K562 (cell line): Measurements from ENCODE around the gene VPS50. TPM values are rescaled to one million over a fixed set of nuclear protein-coding genes. Genes with fewer than 3 reads are reported as not detected.

ENCODE experiments used
- ATAC-seq: fragments of 200-7000 bp; cut with Tn5 transposase; 3 replicates; pipeline ENCODE4 v1.9.1; 2020; ENCODE audit warnings: moderate library complexity
- BruUV-seq: library from RNA; stranded (reverse); fragments of 400-500 nt; replicated peaks from 2 replicates; lab custom pipeline; 2021; lab: Mats Ljungman, UMichigan
- CTCF ChIA-PET: fragments of 300-600 bp; formaldehyde crosslinking; extraction: SDS; loops from one replicate; lab custom pipeline; 2021; ENCODE audit warnings: low intra/inter-chr PET ratio; lab: Yijun Ruan, JAX
- POLR2A ChIA-PET: fragments of 300-600, 350-650 bp; sonication (Branson Sonifier 250); formaldehyde crosslinking; extraction: SDS; loops from one replicate; lab custom pipeline; 2021; ENCODE audit warnings: antibody characterized with exemption, inconsistent platforms; lab: Yijun Ruan, JAX
- DNase-seq, 4 experiments: peaks; one replicate each; pipeline versions ENCODE4 v3.0.0 to v3.0.0-alpha.2; 2011 to 2018; ENCODE audit warnings: low spot score in 3 of 4, mixed read lengths in 3 of 4; ENCODE audit errors: extremely low read depth in 1 of 4
- FAIRE-seq: peaks from 2 replicates; lab custom pipeline; 2011; peaks lifted over from hg19 to GRCh38; lab: Jason Lieb, UNC
- H2AFZ ChIP-seq: 2 replicates; pipeline ENCODE4 v1.6.0; 2011; ENCODE audit warnings: low read depth, low read length, control low read depth, inconsistent platforms
- H3K27ac ChIP-seq: fragments of 200-600 bp; 3 replicates; pipeline ENCODE4 v1.8.0; 2011; ENCODE audit warnings: low read depth, mild to moderate bottlenecking, control low read depth, inconsistent platforms, low read length, moderate library complexity, mixed read lengths; ENCODE audit errors: extremely low read depth
- H3K27me3 ChIP-seq, 2 experiments: fragments of 300-600 bp in 1 of 2; 2 replicates in 1 of 2; 3 replicates in 1 of 2; pipeline versions ENCODE4 v1.6.0 to v1.8.0; 2011; ENCODE audit warnings: inconsistent platforms in 2 of 2, low read length in 2 of 2, mild to moderate bottlenecking in 1 of 2, mixed read lengths in 1 of 2, moderate library complexity in 1 of 2; ENCODE audit not compliant: control insufficient read depth in 2 of 2, insufficient read depth in 2 of 2
- H3K36me3 ChIP-seq: fragments of 300-600 bp; 3 replicates; pipeline ENCODE4 v1.8.0; 2011; ENCODE audit warnings: mild to moderate bottlenecking, low read length, inconsistent platforms; ENCODE audit not compliant: control insufficient read depth, insufficient read depth
- H3K4me1 ChIP-seq, 2 experiments: fragments of 200-600 bp in 1 of 2; replicated peaks in 1 of 2; 2 replicates in 1 of 2; 3 replicates in 1 of 2; pipeline versions ENCODE4 v1.5.1 to v1.8.0; 2011; ENCODE audit warnings: inconsistent platforms in 2 of 2, low read length in 2 of 2, mild to moderate bottlenecking in 1 of 2, mixed read lengths in 1 of 2, moderate library complexity in 1 of 2; ENCODE audit not compliant: control insufficient read depth in 2 of 2, insufficient read depth in 2 of 2
- H3K4me2 ChIP-seq: 2 replicates; pipeline ENCODE4 v1.6.1; 2011; ENCODE audit warnings: low read length, control low read depth, inconsistent platforms, mixed read lengths; ENCODE audit not compliant: insufficient read depth
- H3K4me3 ChIP-seq: fragments of 200-600 bp; sonication (generic), shearing (Covaris generic); 2 replicates; pipeline ENCODE4 v1.5.1; 2016; ENCODE audit warnings: control low read depth, inconsistent platforms
- H3K79me2 ChIP-seq: fragments of 200-600 bp; 3 replicates; pipeline ENCODE4 v1.8.0; 2011; ENCODE audit warnings: low read length, inconsistent platforms; ENCODE audit not compliant: control insufficient read depth, insufficient read depth
- H3K9ac ChIP-seq, 2 experiments: 2 replicates each; pipeline versions ENCODE4 v1.6.0 to v1.6.1; 2011; ENCODE audit warnings: low read depth in 2 of 2, low read length in 2 of 2, control low read depth in 1 of 2, inconsistent platforms in 1 of 2, mild to moderate bottlenecking in 1 of 2, mixed read lengths in 1 of 2; ENCODE audit not compliant: insufficient read depth in 1 of 2
- H3K9me1 ChIP-seq: one replicate; pipeline ENCODE4 v1.6.0; 2011; ENCODE audit warnings: inconsistent platforms, mild to moderate bottlenecking, low read length, moderate library complexity; ENCODE audit not compliant: control insufficient read depth, insufficient read depth
- H3K9me3 ChIP-seq: replicated peaks from 2 replicates; pipeline ENCODE4 v1.5.1; 2011; ENCODE audit warnings: low read depth, low read length, inconsistent platforms; ENCODE audit not compliant: control insufficient read depth, insufficient read depth
- H4K20me1 ChIP-seq: replicated peaks from 2 replicates; pipeline ENCODE4 v1.6.1; 2011; ENCODE audit warnings: low read length, inconsistent platforms, mixed read lengths; ENCODE audit not compliant: control insufficient read depth, insufficient read depth
- HMG20A ChIP-seq: fragments of 450-650 bp; formaldehyde crosslinking; conservative IDR thresholded peaks from 2 replicates; pipeline ENCODE4 v1.4.0; 2020; ENCODE audit warnings: mild to moderate bottlenecking, mixed read lengths
- LEF1 ChIP-seq: fragments of 450-650 bp; IDR thresholded peaks from 2 replicates; pipeline ENCODE4 v1.6.1; 2016; ENCODE audit warnings: mild to moderate bottlenecking
- MCM2 ChIP-seq: fragments of 450-650 bp; IDR thresholded peaks from 2 replicates; pipeline ENCODE4 v1.6.1; 2017; ENCODE audit warnings: low read depth, mild to moderate bottlenecking
- NONO ChIP-seq, 2 experiments: fragments of 200-400 bp in 1 of 2; fragments of 450-650 bp in 1 of 2; formaldehyde crosslinking in 1 of 2; IDR thresholded peaks; 2 replicates each; pipeline ENCODE4 v1.6.1; 2017; ENCODE audit warnings: low read depth in 2 of 2, mild to moderate bottlenecking in 2 of 2, moderate library complexity in 2 of 2, low read length in 1 of 2
- POLR2AphosphoS5 ChIP-seq: IDR thresholded peaks from 2 replicates; pipeline ENCODE4 v1.6.1; 2011; ENCODE audit warnings: mild to moderate bottlenecking, low read depth, low read length, moderate library complexity; ENCODE audit not compliant: control insufficient read depth, insufficient read depth
- RAD51 ChIP-seq: fragments of 450-650 bp; IDR thresholded peaks from 2 replicates; pipeline ENCODE4 v1.7.1; 2016; ENCODE audit warnings: low read depth, mild to moderate bottlenecking, borderline replicate concordance
- RFX5 ChIP-seq: IDR thresholded peaks from 2 replicates; pipeline ENCODE4 v1.6.1; 2011; ENCODE audit warnings: low read depth, mild to moderate bottlenecking, improper control_type of control experiment, low read length
- SRSF7 ChIP-seq: fragments of 200-400 bp; formaldehyde crosslinking; optimal IDR thresholded peaks from 2 replicates; pipeline ENCODE3; 2017; ENCODE audit warnings: mild to moderate bottlenecking, low read depth, low read length
- ZZZ3 ChIP-seq: fragments of 450-650 bp; IDR thresholded peaks from 2 replicates; pipeline ENCODE4 v1.6.1; 2016; ENCODE audit warnings: antibody characterized with exemption, mild to moderate bottlenecking, moderate library complexity
- WGBS: fragments of 100-300 bp; shearing (Covaris generic); methylation state at CpG from one replicate; pipeline ENCODE4 v1.1.6; 2016; ENCODE audit warnings: low coverage, mixed read lengths; ENCODE audit not compliant: insufficient coverage; ENCODE audit errors: missing lambda C conversion rate; 5-methylcytosine and 5-hydroxymethylcytosine counted together
- in situ Hi-C: fragments of 300-500 bp; cut with MboI; formaldehyde crosslinking; loops from 4 replicates; pipeline ENCODE4 v1.15.0; 2018; ENCODE audit warnings: inconsistent platforms, mixed read lengths
- intact Hi-C: fragments of 100-400 bp; cut with micrococcal nuclease; formaldehyde crosslinking; loops from 2 replicates; pipeline ENCODE4 v1.14.2; 2022
- polyA plus RNA-seq, 8 experiments: library from polyadenylated mRNA; depleted of rRNA in 4 of 8; stranded (reverse) in 5 of 8; unstranded in 3 of 8; fragments of >200 nt; fragmentation: Nextera tagmentation in 2 of 8; fragmentation: Illumina TruSeq in 1 of 8; extraction: Ambion mirVana in 2 of 8; extraction: Trizol in 1 of 8; gene quantifications; 2 replicates each; pipeline versions ENCODE4 v1.2.1 to v1.2.3, GENCODE V29; 2011 to 2014; ENCODE audit warnings: inconsistent platforms in 1 of 8, missing spikeins in 1 of 8
- total RNA-seq, 7 experiments: library from RNA; depleted of rRNA in 6 of 7; stranded (reverse); fragments of >200 nt in 6 of 7; fragmentation: Illumina TruSeq in 2 of 7; extraction: Trizol in 2 of 7; gene quantifications; 2 replicates each; pipeline versions ENCODE4 v1.2.1 to v1.2.3, GENCODE V29; 2011 to 2021; ENCODE audit warnings: low replicate concordance in 1 of 7
- TF ChIP-seq, protein P1 (sequence below): sonication (generic); formaldehyde crosslinking; IDR thresholded peaks from 2 replicates; pipeline ENCODE4 v1.8.1; 2023; ENCODE audit warnings: mild to moderate bottlenecking, missing genetic modification reagents
- TF ChIP-seq, protein P2 (sequence below): fragments of 200-800 bp; sonication (Bioruptor generic); IDR thresholded peaks from 2 replicates; pipeline ENCODE4 v1.6.1; 2016; ENCODE audit warnings: missing genetic modification characterization, missing compliant biosample characterization

VPS50 gene
- total and polyA plus RNA-seq, 9 of the 15 experiments (the other 6 are each of a cell fraction or from before 2014, with no cell fraction given), result 10.5 to 29.4 (median 15.8) TPM

DNA sequence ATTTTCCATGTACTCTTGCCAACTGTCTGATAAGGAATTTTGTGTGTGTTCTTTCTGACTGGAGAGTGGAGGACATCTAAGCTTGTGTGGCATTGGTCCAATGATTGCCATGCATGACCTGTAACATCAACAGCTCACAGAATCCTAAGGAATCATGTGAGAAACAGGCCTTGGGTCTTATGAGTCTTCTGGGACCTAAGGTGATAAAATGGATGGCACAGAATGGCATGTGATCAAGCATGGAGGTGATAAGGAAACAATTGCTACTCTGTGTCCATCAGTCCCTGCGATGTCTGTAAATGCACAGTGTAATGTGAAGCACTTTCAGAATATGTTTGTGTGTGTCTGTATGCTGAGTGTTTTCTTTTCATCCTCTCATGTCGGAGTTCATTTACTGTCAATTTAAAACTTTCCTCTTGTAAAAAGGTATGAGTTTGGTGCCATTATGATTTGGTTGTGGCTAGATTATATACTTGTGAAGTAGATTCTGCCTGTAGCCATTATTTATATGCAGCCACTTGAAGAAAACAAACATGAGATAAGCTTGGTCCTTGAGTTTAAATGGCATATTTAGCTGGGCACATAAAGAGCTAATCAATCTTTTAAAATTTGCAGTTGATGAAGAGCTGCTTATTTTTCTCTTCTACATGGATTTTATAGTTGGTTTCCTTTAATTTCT lies 127.5 kb downstream of the VPS50 start:
- no peak overlapping the region for H3K9ac ChIP-seq
- no peak overlapping the region for H3K27ac ChIP-seq
- WGBS, result 40% methylated on average over 2 of the region's 2 CpGs
- H3K36me3 ChIP-seq, result no peaks in the 10 kb centered on the region
- no peaks in the 10 kb centered on the region for H3K9me3 ChIP-seq
- no peak for ATAC-seq
- H2AFZ ChIP-seq, result no peak overlapping the region
- H3K4me1 ChIP-seq, result no peaks in the 10 kb centered on the region
- DNase-seq, result no peak
- no peak overlapping the region for H3K4me3 ChIP-seq
- H3K27me3 ChIP-seq, result 0 out of 5 replicates have a peak, but pooled peaks cover 0 to 5% of the 10 kb centered on the region in 2 experiments
- H3K79me2 ChIP-seq, result no peaks in the 10 kb centered on the region
- no peak overlapping the region for H3K4me2 ChIP-seq
- intact Hi-C loops, result no loop called here
- POLR2A ChIA-PET, result no interaction called here
- in situ Hi-C loops, result no loop called here
- CTCF ChIA-PET, result no interaction called here
- no TSS peak for BruUV-seq
- TF ChIP-seq RAD51 (no peak), MCM2 (no peak), POLR2AphosphoS5 (no peak), ZZZ3 (no peak), LEF1 (no peak), NONO (IDR thresholded peaks at IDR 0.05; ENCODE audit: low read depth in 2 of 2, low read length in 1 of 2) (no peak), SRSF7 (no peak), HMG20A (CRISPR knock-in tag) (no peak), RFX5 (no peak)
- TF ChIP-seq, protein P1, sequence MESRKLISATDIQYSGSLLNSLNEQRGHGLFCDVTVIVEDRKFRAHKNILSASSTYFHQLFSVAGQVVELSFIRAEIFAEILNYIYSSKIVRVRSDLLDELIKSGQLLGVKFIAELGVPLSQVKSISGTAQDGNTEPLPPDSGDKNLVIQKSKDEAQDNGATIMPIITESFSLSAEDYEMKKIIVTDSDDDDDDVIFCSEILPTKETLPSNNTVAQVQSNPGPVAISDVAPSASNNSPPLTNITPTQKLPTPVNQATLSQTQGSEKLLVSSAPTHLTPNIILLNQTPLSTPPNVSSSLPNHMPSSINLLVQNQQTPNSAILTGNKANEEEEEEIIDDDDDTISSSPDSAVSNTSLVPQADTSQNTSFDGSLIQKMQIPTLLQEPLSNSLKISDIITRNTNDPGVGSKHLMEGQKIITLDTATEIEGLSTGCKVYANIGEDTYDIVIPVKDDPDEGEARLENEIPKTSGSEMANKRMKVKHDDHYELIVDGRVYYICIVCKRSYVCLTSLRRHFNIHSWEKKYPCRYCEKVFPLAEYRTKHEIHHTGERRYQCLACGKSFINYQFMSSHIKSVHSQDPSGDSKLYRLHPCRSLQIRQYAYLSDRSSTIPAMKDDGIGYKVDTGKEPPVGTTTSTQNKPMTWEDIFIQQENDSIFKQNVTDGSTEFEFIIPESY (CRISPR knock-in tag), result no peak
- TF ChIP-seq, protein P2, sequence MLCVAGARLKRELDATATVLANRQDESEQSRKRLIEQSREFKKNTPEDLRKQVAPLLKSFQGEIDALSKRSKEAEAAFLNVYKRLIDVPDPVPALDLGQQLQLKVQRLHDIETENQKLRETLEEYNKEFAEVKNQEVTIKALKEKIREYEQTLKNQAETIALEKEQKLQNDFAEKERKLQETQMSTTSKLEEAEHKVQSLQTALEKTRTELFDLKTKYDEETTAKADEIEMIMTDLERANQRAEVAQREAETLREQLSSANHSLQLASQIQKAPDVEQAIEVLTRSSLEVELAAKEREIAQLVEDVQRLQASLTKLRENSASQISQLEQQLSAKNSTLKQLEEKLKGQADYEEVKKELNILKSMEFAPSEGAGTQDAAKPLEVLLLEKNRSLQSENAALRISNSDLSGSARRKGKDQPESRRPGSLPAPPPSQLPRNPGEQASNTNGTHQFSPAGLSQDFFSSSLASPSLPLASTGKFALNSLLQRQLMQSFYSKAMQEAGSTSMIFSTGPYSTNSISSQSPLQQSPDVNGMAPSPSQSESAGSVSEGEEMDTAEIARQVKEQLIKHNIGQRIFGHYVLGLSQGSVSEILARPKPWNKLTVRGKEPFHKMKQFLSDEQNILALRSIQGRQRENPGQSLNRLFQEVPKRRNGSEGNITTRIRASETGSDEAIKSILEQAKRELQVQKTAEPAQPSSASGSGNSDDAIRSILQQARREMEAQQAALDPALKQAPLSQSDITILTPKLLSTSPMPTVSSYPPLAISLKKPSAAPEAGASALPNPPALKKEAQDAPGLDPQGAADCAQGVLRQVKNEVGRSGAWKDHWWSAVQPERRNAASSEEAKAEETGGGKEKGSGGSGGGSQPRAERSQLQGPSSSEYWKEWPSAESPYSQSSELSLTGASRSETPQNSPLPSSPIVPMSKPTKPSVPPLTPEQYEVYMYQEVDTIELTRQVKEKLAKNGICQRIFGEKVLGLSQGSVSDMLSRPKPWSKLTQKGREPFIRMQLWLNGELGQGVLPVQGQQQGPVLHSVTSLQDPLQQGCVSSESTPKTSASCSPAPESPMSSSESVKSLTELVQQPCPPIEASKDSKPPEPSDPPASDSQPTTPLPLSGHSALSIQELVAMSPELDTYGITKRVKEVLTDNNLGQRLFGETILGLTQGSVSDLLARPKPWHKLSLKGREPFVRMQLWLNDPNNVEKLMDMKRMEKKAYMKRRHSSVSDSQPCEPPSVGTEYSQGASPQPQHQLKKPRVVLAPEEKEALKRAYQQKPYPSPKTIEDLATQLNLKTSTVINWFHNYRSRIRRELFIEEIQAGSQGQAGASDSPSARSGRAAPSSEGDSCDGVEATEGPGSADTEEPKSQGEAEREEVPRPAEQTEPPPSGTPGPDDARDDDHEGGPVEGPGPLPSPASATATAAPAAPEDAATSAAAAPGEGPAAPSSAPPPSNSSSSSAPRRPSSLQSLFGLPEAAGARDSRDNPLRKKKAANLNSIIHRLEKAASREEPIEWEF, result no peak
- TF ChIP-seq, all 486 proteins: peak for 0
- no peak for FAIRE-seq
- H4K20me1 ChIP-seq, result no peaks in the 10 kb centered on the region
- H3K9me1 ChIP-seq, result no peaks in the 10 kb centered on the region
